Right ventricle myocardium inferior (tissue), 1 donor: ENCODE data around the gene PLEKHH2. TPM values are rescaled to one million over a fixed set of nuclear protein-coding genes. Genes with fewer than 3 reads are reported as not detected.
"Not testable (repeated sequence)": the region's sequence is repeated elsewhere in the genome, so short reads cannot be mapped to it uniquely, and the experiment has no call there.

Source experiments
- ATAC-seq: fragments of 200-7000 bp; cut with Tn5 transposase; one replicate; pipeline ENCODE4 v1.9.1; 2020; ENCODE audit warnings: mild to moderate bottlenecking, moderate library complexity
- DNase-seq: peaks from one replicate; pipeline ENCODE4 v3.0.0; 2021; ENCODE audit errors: missing footprints
- intact Hi-C: fragments of 100-400 bp; cut with DNase I; formaldehyde crosslinking; loops from one replicate; pipeline ENCODE4 v1.11.0; 2022
- total RNA-seq: library from RNA; stranded (reverse); fragmentation: NEBNext Ultra II Directional; extraction: Animal tissue kit (Norgen Biotek cat#: 25700); gene quantifications from one replicate; pipeline ENCODE4 v1.2.1, GENCODE V29; 2021
- donor health status: DM: no; HTN: yes; CAD: no; lungs with severe emphysema.

Gene PLEKHH2
- total RNA-seq, 1 donor from 2014 or later: 1.1 TPM

DNA sequence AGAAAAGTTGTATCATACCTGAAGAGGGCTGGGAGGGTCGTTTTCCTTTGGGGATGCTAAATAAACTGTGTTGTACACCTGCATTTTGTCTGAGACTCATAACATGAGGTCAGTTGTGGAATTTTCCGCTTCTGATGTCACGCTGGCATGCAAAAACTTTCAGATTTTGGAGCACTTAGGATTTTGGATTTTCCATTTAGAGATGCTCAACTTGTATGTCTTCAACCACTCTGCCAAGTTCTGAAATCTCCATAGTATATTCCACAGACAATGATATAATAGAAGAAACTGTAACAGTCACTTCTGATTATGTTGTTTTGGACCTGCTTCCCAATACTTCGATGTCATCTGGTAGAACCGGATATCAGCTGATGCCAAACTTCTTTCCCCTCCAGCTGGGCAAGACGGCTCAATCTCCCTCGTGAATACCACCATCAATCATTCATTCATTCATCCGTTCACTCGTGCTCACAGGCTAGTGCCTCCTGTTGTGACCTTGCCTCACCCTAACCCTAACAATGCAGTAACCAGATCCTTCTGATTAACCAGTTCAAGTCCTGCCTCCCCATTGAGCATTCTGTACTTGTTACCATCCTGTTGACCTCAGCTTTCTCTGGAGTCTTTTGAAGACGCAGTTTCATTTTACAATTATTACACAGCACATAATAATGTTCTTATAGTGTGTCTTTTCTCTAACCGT, 5.3 kb upstream of the PLEKHH2 start:
- DNase-seq (no peak), ATAC-seq (no peak)
- intact Hi-C loops: no loop called here

DNA sequence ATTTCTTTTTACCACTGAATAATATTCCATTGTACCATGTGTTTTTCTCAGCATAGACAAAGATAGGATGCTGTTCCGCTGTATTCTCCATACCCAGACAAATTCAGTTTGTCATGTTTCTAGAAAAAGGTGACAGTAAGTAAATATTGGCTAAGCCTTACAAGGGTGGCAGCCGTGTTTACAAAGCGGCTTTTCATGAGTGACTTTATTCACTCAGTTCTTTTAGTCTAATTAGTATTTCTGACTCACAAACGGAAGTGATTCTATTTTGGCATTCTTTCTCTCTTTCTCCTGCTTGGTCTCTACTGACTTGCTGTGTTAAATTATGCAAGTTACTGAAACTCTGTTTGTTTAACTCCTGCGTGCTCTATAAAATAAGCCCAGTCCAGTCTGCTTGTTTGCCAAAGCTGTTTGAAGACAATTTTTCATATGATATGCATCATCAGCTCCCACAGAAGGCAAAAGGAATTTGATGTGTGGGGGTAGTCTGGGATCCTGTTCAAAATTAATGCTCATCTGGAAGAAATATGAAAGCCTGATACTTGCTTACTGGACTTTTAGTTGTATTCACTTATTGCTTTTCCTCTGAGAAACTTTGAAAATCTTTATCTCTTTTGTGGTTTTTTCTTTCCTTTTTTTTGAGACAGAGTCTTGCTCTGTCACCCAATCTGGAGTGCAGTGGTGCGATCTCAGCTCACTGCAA, 2.3 kb upstream of the PLEKHH2 start:
- DNase-seq: no peak
- no peak for ATAC-seq
- intact Hi-C loops: no loop called here

GRCh38 chr2:43636153-43636552, 907 bp upstream of the PLEKHH2 start:
- ATAC-seq, DNase-seq, intact Hi-C loops: not testable (repeated sequence)

DNA sequence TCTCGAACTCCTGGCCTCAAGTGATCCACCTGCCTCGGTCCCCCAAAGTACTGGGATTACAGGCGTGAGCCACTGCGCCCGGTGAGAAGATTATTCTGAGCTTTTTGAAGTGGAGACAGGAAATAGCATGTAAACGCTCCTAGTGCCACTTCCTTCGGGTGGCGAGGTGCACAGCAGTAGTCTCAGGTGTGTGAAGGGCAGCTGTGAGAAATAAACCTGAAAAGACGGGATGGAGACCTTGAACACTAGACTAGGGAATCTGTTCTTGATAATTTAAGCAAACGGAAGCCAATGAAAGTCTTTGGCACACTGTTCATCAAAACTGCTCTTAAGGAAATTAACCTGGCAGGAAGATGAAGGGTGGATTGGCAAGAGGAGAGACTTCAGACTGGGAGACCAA, 439 bp upstream of the PLEKHH2 start:
- no peak for DNase-seq

DNA sequence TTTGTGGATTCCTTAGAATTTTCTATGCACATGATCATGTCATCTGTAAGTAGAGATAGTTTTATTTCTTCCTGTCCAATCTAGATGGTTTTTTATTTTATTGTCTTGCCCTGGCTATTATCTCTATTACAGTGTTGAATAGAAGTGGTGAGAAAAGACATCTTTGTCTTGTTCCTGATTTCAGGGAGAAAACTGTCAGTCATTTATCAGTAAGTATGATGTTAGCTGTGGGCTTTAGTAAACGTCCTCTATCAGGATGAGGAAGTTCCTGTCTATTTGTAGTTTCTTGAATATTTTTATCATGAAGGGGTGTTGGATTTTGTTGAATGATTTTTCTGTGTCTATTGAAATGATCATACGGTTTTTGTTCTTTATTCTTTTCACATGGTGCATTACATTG, 5.3 kb downstream of the PLEKHH2 start:
- intact Hi-C loops: no loop called here
- no peak for DNase-seq
- no peak for ATAC-seq

More for the DNA sequence above, 439 bp upstream of the PLEKHH2 start:
- no peak for ATAC-seq
- intact Hi-C loops: no loop called here

DNA sequence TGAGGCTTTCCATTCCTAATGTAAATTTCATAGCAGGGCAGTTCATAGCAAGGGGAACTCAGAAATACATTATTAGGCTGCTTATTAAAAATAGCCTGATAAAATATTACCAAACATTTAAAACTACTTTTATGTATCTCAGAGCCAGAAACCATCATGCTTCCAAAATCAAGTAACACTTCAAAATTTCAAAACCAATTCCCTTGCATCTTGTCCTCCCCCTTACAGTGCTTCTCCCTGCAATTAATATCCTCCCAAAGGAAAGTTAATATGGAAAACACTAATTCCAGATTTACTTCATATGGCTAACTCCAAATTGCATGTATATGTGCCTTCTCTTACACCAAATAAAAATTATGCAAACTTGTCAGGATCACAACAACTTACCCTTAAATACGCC, 6.6 kb downstream of the PLEKHH2 start:
- DNase-seq (no peak), ATAC-seq (no peak)
- intact Hi-C loops: no loop called here

DNA sequence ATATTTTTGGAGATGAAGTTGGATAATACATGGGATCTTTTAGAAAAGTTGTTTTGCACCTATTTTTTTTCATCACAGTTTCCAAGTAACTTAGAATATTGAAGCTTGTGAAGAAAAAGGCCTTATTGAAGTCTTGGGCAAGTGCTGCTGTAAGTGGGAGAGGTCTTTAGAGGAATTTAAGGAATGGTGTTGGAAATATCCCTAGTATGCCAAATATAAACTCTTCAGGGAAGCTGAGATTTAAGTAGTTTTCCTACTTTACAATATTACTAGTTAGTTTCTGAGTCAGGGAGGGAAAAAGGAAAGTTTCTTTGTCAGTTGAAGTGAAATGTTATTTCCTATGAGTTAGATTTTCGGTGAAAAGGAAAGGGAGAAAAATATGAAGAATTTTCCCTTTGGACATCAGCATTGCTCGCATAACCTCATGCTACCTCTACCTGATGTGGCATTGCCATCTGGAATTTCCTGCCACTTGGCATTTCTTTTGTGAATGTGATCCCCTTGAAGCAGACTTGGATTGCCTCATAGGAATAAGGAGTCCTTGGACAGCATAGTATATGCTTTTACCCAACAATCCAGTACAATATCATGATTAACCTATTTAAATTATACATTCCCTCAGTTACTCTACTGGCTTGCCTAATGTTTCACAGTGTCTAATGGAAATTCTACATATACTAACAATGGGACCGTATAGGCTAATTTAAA, 12.1 kb downstream of the PLEKHH2 start:
- ATAC-seq: no peak
- DNase-seq: no peak
- intact Hi-C loops: no loop called here

DNA sequence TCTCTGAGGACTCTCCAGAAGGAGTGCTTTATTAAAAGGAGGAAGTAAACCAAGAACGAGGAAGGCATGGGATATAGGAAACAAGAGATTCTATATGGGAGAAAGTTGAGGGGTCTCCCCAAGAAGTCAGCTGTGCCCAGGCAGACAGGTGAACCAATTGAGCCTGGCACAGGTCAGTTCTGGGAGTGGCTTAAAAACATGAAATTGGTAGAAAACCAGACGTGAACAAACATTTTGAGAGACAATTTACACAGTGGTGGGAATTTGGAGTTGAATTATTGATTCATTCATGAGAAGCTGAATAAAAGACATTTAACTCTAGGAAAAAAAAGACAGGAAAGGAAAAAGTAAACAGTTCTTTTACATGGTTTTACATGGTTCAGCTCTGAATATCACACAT, 16.4 kb downstream of the PLEKHH2 start:
- intact Hi-C loops: no loop called here
- DNase-seq: no peak
- no peak for ATAC-seq

DNA sequence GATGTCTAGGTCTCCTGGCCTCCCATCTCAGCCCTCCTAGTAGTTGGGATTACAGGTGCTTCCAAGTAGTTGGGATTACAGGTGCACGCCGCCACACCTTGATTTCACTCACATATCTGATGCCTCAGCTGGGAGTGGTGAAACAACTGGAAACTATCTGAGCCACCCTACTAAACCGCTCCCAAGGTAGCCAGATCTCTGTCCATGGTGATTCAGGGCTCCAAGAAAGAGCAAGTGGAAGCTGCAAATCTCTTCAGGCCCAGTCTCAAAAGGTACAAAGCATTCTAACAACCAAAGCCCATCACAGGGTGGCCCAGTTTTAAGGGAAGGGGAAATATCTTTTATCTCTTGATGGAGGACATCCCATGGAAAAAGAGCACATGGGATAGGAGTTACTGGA, 20.2 kb downstream of the PLEKHH2 start:
- no peak for ATAC-seq
- DNase-seq: no peak
- intact Hi-C loops: no loop called here

DNA sequence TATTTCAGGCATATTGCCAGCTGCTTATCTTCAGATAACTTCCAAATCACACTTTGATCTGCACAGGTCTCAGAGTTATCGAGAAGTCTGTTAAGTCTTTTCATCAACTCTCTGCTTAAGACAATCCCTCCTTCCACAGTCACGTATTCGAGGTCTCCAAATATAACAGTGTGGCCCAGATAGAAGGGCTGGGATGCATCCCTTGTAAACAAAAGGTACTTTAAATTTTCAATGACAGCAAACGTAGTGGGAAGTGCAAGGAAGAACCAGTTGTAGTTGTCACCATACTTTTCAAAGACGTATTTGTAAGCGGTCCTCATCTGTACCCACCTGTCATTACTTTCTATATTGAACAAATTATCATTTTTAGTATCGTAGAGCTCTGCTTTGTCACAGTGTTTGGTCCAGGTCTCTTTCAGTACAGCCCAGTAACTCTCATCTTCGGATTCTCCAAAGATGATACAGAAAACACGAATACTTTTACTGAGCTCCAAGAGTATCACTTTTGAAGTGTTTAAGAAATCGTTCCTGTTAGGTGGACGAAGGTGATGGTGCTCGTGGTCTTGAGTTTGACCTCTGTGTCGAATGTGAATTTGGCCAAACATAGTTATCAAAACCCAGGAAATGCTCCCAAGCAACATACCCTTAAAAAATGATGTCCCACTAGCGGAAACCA, 38.7 kb downstream of the PLEKHH2 start:
- DNase-seq (no peak), ATAC-seq (no peak)
- intact Hi-C loops: no loop called here

- intact Hi-C loops: no loop called here
- ATAC-seq: peak; percentile 94
- DNase-seq: peak; percentile 82
Measured at GRCh38 chr2:43676322-43677050, 39.4 kb downstream of the PLEKHH2 start, which contains the start of gene C1GALT1C1L. Gene C1GALT1C1L (minus strand): TSS chr2:43676429. CDS start chr2:43676322, 107 bp downstream.

DNA sequence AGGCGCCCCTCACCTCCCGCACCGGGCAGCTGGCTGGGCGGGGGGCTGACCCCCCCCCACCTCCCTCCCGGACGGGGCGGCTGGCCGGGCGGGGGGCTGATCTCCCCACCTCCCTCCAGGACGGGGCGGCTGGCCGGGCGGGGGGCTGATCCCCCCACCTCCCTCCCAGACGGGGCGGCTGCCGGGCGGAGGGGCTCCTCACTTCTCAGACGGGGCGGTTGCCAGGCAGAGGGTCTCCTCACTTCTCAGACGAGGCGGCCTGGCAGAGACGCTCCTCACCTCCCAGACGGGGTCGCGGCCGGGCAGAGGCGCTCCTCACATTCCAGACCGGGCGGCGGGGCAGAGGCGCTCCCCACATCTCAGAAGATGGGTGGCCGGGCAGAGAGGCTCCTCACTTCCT, 40.7 kb downstream of the PLEKHH2 start:
- DNase-seq, ATAC-seq, intact Hi-C loops: not testable (repeated sequence)

DNA sequence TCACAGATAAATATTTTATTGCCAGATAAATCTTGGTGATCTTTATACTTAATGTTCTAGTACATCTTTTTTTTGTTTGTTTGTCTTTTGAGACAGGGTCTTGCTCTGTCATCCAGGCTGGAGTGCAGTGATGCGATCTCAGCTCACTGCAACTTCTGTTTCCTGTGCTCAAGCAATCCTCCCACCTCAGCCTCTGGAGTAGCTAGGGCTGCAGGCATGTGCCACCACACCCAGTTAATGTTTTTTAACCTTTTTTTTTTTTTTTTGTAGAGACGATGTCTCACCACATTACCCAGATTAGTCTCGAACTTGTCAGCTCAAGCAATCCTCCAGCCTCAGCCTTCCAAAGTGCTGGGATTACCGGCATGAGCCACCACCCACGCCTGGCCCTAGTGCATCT, 48.3 kb downstream of the PLEKHH2 start:
- DNase-seq (no peak), ATAC-seq (no peak)
- intact Hi-C loops: no loop called here

DNA sequence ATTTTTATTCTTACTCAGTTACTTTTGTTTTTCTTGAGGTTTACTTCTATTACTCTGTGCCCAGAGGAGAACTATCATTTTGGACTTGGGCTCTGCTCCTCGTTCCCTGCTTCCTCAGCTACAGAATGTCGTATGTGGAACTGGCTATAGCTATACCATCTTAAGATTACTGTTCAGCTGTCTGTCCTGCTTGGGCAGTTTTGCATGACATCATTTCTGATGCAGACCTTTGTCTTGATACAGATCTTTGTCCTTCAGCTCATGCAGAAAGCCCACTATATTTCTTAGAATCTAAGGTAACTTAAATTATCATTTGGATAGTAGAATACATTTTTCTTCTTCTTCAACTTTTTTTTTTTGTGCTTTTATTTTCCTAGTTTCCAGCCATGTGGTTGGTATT, 52.9 kb downstream of the PLEKHH2 start:
- DNase-seq: no peak
- ATAC-seq: no peak
- intact Hi-C loops: no loop called here

- DNase-seq (no peak), ATAC-seq (no peak)
- intact Hi-C loops: no loop called here
Measured at GRCh38 chr2:43692428-43692994, 55.5 kb downstream of the PLEKHH2 start.

DNA sequence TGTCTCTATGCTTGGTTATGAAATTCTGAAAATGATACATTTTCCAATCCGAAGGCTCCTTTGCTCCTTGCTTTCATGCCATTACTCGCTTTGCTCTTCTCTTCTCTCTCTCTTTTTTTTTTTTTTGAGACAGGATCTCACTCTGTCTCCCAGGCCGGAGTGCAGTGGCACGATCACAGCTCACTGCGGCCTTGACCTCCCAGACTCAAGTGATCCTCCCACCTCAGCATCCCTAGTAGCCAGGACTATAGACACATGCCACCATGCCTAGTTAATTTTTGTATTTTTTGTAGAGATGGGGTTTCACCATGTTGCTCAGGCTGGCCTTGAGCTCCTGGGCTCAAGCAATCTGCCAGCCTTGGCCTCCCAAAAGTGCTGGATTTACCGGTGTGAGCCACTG, 61.1 kb downstream of the PLEKHH2 start:
- ATAC-seq, intact Hi-C loops, DNase-seq: not testable (repeated sequence)

- no peak for ATAC-seq
- intact Hi-C loops: no loop called here
- no peak for DNase-seq
Measured at GRCh38 chr2:43699761-43700160, 62.7 kb downstream of the PLEKHH2 start.

GRCh38 chr2:43701111-43701510, 64.1 kb downstream of the PLEKHH2 start:
- no peak for ATAC-seq
- intact Hi-C loops: no loop called here
- no peak for DNase-seq
